SH-SY5Y (cell line): Measurements from ENCODE around the gene ITGB2.

Experiments used
- GATA2 ChIP-seq: IDR thresholded peaks from 2 replicates; pipeline ENCODE4 v1.6.1; 2011; ENCODE audit warnings: mild to moderate bottlenecking, low read depth, low read length
- GATA3 ChIP-seq: IDR thresholded peaks from 2 replicates; pipeline ENCODE4 v1.6.1; 2011; ENCODE audit warnings: low read depth, mild to moderate bottlenecking, low read length, moderate library complexity

- no peak for TF ChIP-seq GATA2
- no peak for TF ChIP-seq GATA3
Measured at GRCh38 chr21:44900559-44901251, 20.0 kb downstream of the ITGB2 start.
